Brain microvascular endothelial cell (primary cell): ENCODE data around the gene PTTG1IP.

ENCODE experiments used
- DNase-seq: peaks from one replicate; pipeline ENCODE4 v3.0.0-alpha.2; 2020
- H3K27ac ChIP-seq: fragments of 250-450 bp; sonication (Bioruptor Pico); 2 replicates; pipeline ENCODE4 v1.5.1; 2020; ENCODE audit warnings: mild to moderate bottlenecking, moderate library complexity
- H3K27me3 ChIP-seq: fragments of 250-450 bp; sonication (Bioruptor Pico); replicated peaks from 2 replicates; pipeline ENCODE4 v1.5.1; 2020; ENCODE audit warnings: mild to moderate bottlenecking
- H3K36me3 ChIP-seq: fragments of 250-450 bp; sonication (Bioruptor Pico); replicated peaks from 2 replicates; pipeline ENCODE4 v1.5.1; 2020; ENCODE audit warnings: mild to moderate bottlenecking
- H3K4me3 ChIP-seq: 2 replicates; pipeline ENCODE4 v1.5.1; 2011; ENCODE audit warnings: low read depth, mild to moderate bottlenecking, control low read depth, low read length, moderate library complexity
- CTCF ChIP-seq: IDR thresholded peaks from 2 replicates; pipeline ENCODE4 v1.5.1; 2011; ENCODE audit warnings: low read depth, mild to moderate bottlenecking, moderate library complexity, low read length, control low read depth, inconsistent platforms; ENCODE audit errors: missing control alignments
- in situ Hi-C: cut with HindIII; loops from 2 replicates; pipeline ENCODE4 v1.10.0; 2017; ENCODE audit warnings: low sequenced_read_pairs, low pct_ligation_motif_present

PTTG1IP gene

GRCh38 chr21:44890961-44891541 is 17.6 kb upstream of the PTTG1IP start:
- no peak for TF ChIP-seq CTCF
- Histone ChIP-seq H3K27me3 (peaks cover 51% of the 10 kb centered on the region), H3K36me3 (no peaks in the 10 kb centered on the region), H3K4me3 (no peak overlapping the region), H3K27ac (no peak overlapping the region)
- DNase-seq: no peak
- in situ Hi-C loops: no loop called here

- no peak overlapping the region for H3K4me3 ChIP-seq
- no peak for DNase-seq
- no peak overlapping the region for H3K27ac ChIP-seq
- peaks cover 50% of the 10 kb centered on the region for H3K27me3 ChIP-seq
- in situ Hi-C loops: no loop called here
- no peaks in the 10 kb centered on the region for H3K36me3 ChIP-seq
- no peak for TF ChIP-seq CTCF
Measured at GRCh38 chr21:44890338-44890931, 16.9 kb upstream of the PTTG1IP start.

GRCh38 chr21:44889625-44890337 is 16.3 kb upstream of the PTTG1IP start:
- in situ Hi-C loops: no loop called here
- H3K4me3 ChIP-seq: no peak overlapping the region
- H3K27ac ChIP-seq: no peak overlapping the region
- no peaks in the 10 kb centered on the region for H3K36me3 ChIP-seq
- TF ChIP-seq CTCF: no peak
- H3K27me3 ChIP-seq: peaks cover 43% of the 10 kb centered on the region
- no peak for DNase-seq

GRCh38 chr21:44888581-44889550 is 15.4 kb upstream of the PTTG1IP start:
- Histone ChIP-seq H3K36me3 (no peaks in the 10 kb centered on the region), H3K27me3 (peaks cover 34% of the 10 kb centered on the region), H3K4me3 (no peak overlapping the region), H3K27ac (no peak overlapping the region)
- in situ Hi-C loops: no loop called here
- DNase-seq: no peak
- no peak for TF ChIP-seq CTCF

GRCh38 chr21:44887807-44888580 is 14.5 kb upstream of the PTTG1IP start:
- in situ Hi-C loops: no loop called here
- TF ChIP-seq CTCF: no peak
- H3K27me3 ChIP-seq: peaks cover 25% of the 10 kb centered on the region
- H3K27ac ChIP-seq: no peak overlapping the region
- no peaks in the 10 kb centered on the region for H3K36me3 ChIP-seq
- H3K4me3 ChIP-seq: no peak overlapping the region
- no peak for DNase-seq
